Measurements from ENCODE around the gene PHF1. TPM values are rescaled to one million over a fixed set of nuclear protein-coding genes. Genes with fewer than 3 reads are reported as not detected.
A peak's percentile ranks its signal among the peaks of the same experiment; 100 is the strongest.

PHF1 gene
- total and polyA plus RNA-seq, 2 of the 13 experiments (the other 11 are each of a cell fraction or from before 2014, with no cell fraction given), result 25.4 to 61.9 TPM

- no peak for TF ChIP-seq EP300 (IDR thresholded peaks at IDR 0.05; ENCODE audit: low read depth in 2 of 2, low read length in 2 of 2)
- TF ChIP-seq EP300 (CRISPR knock-in tag; IDR thresholded peaks at IDR 0.05; ENCODE audit: borderline replicate concordance), result peak; percentile 41; the same call in 1 of the 2 replicates
- TF ChIP-seq ZNF589 (CRISPR knock-in tag; conservative IDR thresholded peaks at IDR 0.05), result no peak; the same call in 1 of the 2 replicates
- TF ChIP-seq THAP7 (CRISPR knock-in tag; IDR thresholded peaks at IDR 0.05), result peak; percentile 65; the same call in 1 of the 2 replicates
- no peak for TF ChIP-seq SIX4 (CRISPR knock-in tag; IDR thresholded peaks at IDR 0.05)
- TF ChIP-seq NR2C2 (CRISPR knock-in tag; IDR thresholded peaks at IDR 0.05; ENCODE audit: borderline replicate concordance), result peak; percentile 76
- TF ChIP-seq FOXJ3 (CRISPR knock-in tag; IDR thresholded peaks at IDR 0.05; ENCODE audit: borderline replicate concordance), result no peak
- TF ChIP-seq ZNF629 (CRISPR knock-in tag; conservative IDR thresholded peaks at IDR 0.05), result no peak
- TF ChIP-seq, protein P1, sequence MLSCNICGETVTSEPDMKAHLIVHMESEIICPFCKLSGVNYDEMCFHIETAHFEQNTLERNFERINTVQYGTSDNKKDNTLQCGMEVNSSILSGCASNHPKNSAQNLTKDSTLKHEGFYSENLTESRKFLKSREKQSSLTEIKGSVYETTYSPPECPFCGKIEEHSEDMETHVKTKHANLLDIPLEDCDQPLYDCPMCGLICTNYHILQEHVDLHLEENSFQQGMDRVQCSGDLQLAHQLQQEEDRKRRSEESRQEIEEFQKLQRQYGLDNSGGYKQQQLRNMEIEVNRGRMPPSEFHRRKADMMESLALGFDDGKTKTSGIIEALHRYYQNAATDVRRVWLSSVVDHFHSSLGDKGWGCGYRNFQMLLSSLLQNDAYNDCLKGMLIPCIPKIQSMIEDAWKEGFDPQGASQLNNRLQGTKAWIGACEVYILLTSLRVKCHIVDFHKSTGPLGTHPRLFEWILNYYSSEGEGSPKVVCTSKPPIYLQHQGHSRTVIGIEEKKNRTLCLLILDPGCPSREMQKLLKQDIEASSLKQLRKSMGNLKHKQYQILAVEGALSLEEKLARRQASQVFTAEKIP (CRISPR knock-in tag; IDR thresholded peaks at IDR 0.05; ENCODE audit: borderline replicate concordance), result no peak
- no peak for TF ChIP-seq CBX1 (IDR thresholded peaks at IDR 0.05; ENCODE audit: low read depth)
- TF ChIP-seq ZNF678 (CRISPR knock-in tag; IDR thresholded peaks at IDR 0.05), result no peak
- TF ChIP-seq HIVEP1 (CRISPR knock-in tag; IDR thresholded peaks at IDR 0.05), result 0 out of 2 replicates have a peak, but pooled peaks have one; percentile 57
- TF ChIP-seq ZNF350 (CRISPR knock-in tag; IDR thresholded peaks at IDR 0.05; ENCODE audit: borderline replicate concordance, low read depth), result 0 out of 2 replicates have a peak, but pooled peaks have one; percentile 32
- TF ChIP-seq, protein P2, sequence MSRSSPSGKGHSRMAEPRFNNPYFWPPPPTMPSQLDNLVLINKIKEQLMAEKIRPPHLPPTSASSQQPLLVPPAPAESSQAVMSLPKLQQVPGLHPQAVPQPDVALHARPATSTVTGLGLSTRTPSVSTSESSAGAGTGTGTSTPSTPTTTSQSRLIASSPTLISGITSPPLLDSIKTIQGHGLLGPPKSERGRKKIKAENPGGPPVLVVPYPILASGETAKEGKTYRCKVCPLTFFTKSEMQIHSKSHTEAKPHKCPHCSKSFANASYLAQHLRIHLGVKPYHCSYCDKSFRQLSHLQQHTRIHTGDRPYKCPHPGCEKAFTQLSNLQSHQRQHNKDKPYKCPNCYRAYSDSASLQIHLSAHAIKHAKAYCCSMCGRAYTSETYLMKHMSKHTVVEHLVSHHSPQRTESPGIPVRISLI (CRISPR knock-in tag; IDR thresholded peaks at IDR 0.05; ENCODE audit: borderline replicate concordance), result peak; percentile 41; the same call in 1 of the 2 replicates
- peak; percentile 63; the same call in 1 of the 2 replicates for TF ChIP-seq ZNF225 (CRISPR knock-in tag; IDR thresholded peaks at IDR 0.05)
- TF ChIP-seq HNRNPK (IDR thresholded peaks at IDR 0.05; ENCODE audit: low read depth, low read length, poor library complexity, severe bottlenecking), result peak; percentile 25
- 0 out of 2 replicates have a peak, but pooled peaks have one; percentile 47 for TF ChIP-seq ZNF543 (CRISPR knock-in tag; IDR thresholded peaks at IDR 0.05)
- TF ChIP-seq ZNF530 (CRISPR knock-in tag; IDR thresholded peaks at IDR 0.05; ENCODE audit: low read depth), result no peak
- TF ChIP-seq, protein P3, sequence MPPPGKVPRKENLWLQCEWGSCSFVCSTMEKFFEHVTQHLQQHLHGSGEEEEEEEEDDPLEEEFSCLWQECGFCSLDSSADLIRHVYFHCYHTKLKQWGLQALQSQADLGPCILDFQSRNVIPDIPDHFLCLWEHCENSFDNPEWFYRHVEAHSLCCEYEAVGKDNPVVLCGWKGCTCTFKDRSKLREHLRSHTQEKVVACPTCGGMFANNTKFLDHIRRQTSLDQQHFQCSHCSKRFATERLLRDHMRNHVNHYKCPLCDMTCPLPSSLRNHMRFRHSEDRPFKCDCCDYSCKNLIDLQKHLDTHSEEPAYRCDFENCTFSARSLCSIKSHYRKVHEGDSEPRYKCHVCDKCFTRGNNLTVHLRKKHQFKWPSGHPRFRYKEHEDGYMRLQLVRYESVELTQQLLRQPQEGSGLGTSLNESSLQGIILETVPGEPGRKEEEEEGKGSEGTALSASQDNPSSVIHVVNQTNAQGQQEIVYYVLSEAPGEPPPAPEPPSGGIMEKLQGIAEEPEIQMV (CRISPR knock-in tag; IDR thresholded peaks at IDR 0.05; ENCODE audit: low read depth), result peak; percentile 53; the same call in 1 of the 2 replicates
- TF ChIP-seq ZIK1 (CRISPR knock-in tag; IDR thresholded peaks at IDR 0.05; ENCODE audit: borderline replicate concordance, low read depth), result peak; percentile 84
Observed at GRCh38 chr6:33428224-33428965, 17.6 kb downstream of the PHF1 start (continued).
